Keratinocyte (primary cell): Measurements from ENCODE around the gene HK2. TPM values are rescaled to one million over a fixed set of nuclear protein-coding genes. Genes with fewer than 3 reads are reported as not detected.

Source experiments
- DNase-seq: peaks from one replicate; pipeline ENCODE4 v3.0.0-alpha.2; 2011; ENCODE audit warnings: low read depth, missing footprints, low spot score
- FAIRE-seq: peaks from 2 replicates; lab custom pipeline; 2011; peaks lifted over from hg19 to GRCh38; lab: Jason Lieb, UNC
- H2AFZ ChIP-seq: 2 replicates; pipeline ENCODE4 v1.6.0; 2012; ENCODE audit warnings: low read length, control low read depth, inconsistent platforms; ENCODE audit not compliant: control insufficient read depth
- H3K27ac ChIP-seq: 2 replicates; pipeline ENCODE4 v1.5.1; 2011; ENCODE audit warnings: low read length; ENCODE audit not compliant: control insufficient read depth, insufficient read depth
- H3K27me3 ChIP-seq: 3 replicates; pipeline ENCODE4 v1.6.0; 2011; ENCODE audit warnings: low read length; ENCODE audit not compliant: control insufficient read depth, insufficient read depth; ENCODE audit errors: extremely low read depth
- H3K36me3 ChIP-seq, 2 experiments: 2 replicates in 1 of 2; 3 replicates in 1 of 2; pipeline ENCODE4 v1.5.1; 2011; ENCODE audit warnings: low read length in 2 of 2, mild to moderate bottlenecking in 1 of 2; ENCODE audit not compliant: control insufficient read depth in 2 of 2, insufficient read depth in 2 of 2; ENCODE audit errors: extremely low read depth in 1 of 2
- H3K4me1 ChIP-seq: 3 replicates; pipeline ENCODE4 v1.5.1; 2011; ENCODE audit warnings: low read length; ENCODE audit not compliant: control insufficient read depth, insufficient read depth; ENCODE audit errors: extremely low read depth
- H3K4me2 ChIP-seq: 3 replicates; pipeline ENCODE4 v1.6.0; 2011; ENCODE audit warnings: low read depth, low read length; ENCODE audit not compliant: control insufficient read depth, insufficient read depth; ENCODE audit errors: extremely low read depth
- H3K4me3 ChIP-seq, 3 experiments: fragments of 200-600 bp in 1 of 3; sonication (generic) in 1 of 3; 2 replicates in 2 of 3; 3 replicates in 1 of 3; pipeline ENCODE4 v1.5.1; 2011 to 2016; ENCODE audit warnings: low read length in 3 of 3, mild to moderate bottlenecking in 3 of 3, control low read depth in 2 of 3, inconsistent platforms in 1 of 3, low read depth in 1 of 3, mixed read lengths in 1 of 3, mixed run types in 1 of 3, moderate library complexity in 1 of 3; ENCODE audit not compliant: control insufficient read depth in 2 of 3, insufficient read depth in 2 of 3; ENCODE audit errors: extremely low read depth in 1 of 3
- H3K79me2 ChIP-seq: 2 replicates; pipeline ENCODE4 v1.6.0; 2012; ENCODE audit warnings: low read length; ENCODE audit not compliant: control insufficient read depth, insufficient read depth
- H3K9ac ChIP-seq: 3 replicates; pipeline ENCODE4 v1.6.0; 2011; ENCODE audit warnings: low read length; ENCODE audit not compliant: control insufficient read depth, insufficient read depth; ENCODE audit errors: extremely low read depth
- H3K9me1 ChIP-seq: 3 replicates; pipeline ENCODE4 v1.6.0; 2011; ENCODE audit warnings: low read length; ENCODE audit not compliant: control insufficient read depth, insufficient read depth; ENCODE audit errors: extremely low read depth
- H3K9me3 ChIP-seq: 2 replicates; pipeline ENCODE4 v1.5.1; 2012; ENCODE audit warnings: low read depth, low read length; ENCODE audit not compliant: control insufficient read depth
- H4K20me1 ChIP-seq: 3 replicates; pipeline ENCODE4 v1.6.0; 2011; ENCODE audit warnings: low read length; ENCODE audit not compliant: control insufficient read depth, insufficient read depth; ENCODE audit errors: extremely low read depth
- EZH2 ChIP-seq: IDR thresholded peaks from one replicate; pipeline ENCODE4 v1.6.1; 2012; ENCODE audit warnings: inconsistent platforms, mild to moderate bottlenecking, low read length, moderate library complexity
- dilution Hi-C: fragments of 300-500 bp; cut with MboI; formaldehyde crosslinking; loops from one replicate; pipeline ENCODE4 v1.7.0; 2020; ENCODE audit warnings: low sequenced_read_pairs; ENCODE audit not compliant: extremely low pct_ligation_motif_present
- polyA plus RNA-seq, 5 experiments: library from polyadenylated mRNA; depleted of rRNA in 3 of 5; stranded (reverse) in 3 of 5; stranded (forward) in 1 of 5; unstranded in 1 of 5; fragments of >200 nt; gene quantifications; 1 replicate in 1 of 5; 2 replicates in 3 of 5; 3 replicates in 1 of 5; pipeline versions ENCODE4 v1.2.1 to v1.2.3, GENCODE V29; 2011 to 2012; ENCODE audit warnings: missing spikeins in 2 of 5, low read depth in 1 of 5, low replicate concordance in 1 of 5
- TF ChIP-seq, protein P1 (sequence below), 3 experiments: IDR thresholded peaks in 1 of 3; conservative IDR thresholded peaks in 1 of 3; optimal IDR thresholded peaks in 1 of 3; 2 replicates in 2 of 3; 3 replicates in 1 of 3; pipeline versions ENCODE3 to v1.5.1; 2011; ENCODE audit warnings: low read length in 3 of 3, mild to moderate bottlenecking in 3 of 3, moderate library complexity in 2 of 3, control low read depth in 1 of 3, inconsistent platforms in 1 of 3; ENCODE audit not compliant: insufficient read depth in 2 of 3; ENCODE audit errors: extremely low read depth in 1 of 3

The HK2 gene
- polyA plus RNA-seq, 1 donor (not counting 4 experiments of a cell fraction or from before 2014, with no cell fraction given) = 27.1 TPM

DNA sequence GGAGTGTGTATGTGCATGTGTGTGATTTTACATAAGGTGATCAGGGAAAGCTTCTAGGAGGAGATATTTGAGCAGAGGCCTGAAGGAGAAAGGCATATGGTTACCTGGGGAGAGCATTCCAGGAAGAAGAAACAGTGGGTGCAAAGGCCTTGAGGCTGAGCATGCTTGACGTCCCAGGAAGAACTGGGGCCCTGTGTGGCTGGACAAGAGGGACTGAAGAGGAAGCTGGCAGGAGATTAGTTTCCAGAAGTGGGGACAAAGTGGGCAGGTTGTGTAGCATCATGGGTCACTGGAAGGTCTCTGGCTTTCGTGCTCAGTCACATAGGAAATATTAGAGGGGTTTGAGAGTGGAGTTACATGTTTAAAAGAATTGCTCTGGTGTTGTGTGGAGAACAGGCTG lies 82.5 kb downstream of the HK2 start:
- Histone ChIP-seq H3K4me2 (no peak overlapping the region), H3K4me1 (peaks cover 10% of the 10 kb centered on the region), H3K36me3 (no peaks in the 10 kb centered on the region), H2AFZ (no peak overlapping the region), H3K9ac (no peak overlapping the region), H3K27ac (no peak overlapping the region), H3K27me3 (no peaks in the 10 kb centered on the region), H3K9me1 (no peaks in the 10 kb centered on the region), H3K79me2 (no peaks in the 10 kb centered on the region), H3K9me3 (no peaks in the 10 kb centered on the region), H3K4me3 (no peak overlapping the region), H4K20me1 (no peaks in the 10 kb centered on the region)
- no peak for TF ChIP-seq EZH2
- TF ChIP-seq, protein P1, sequence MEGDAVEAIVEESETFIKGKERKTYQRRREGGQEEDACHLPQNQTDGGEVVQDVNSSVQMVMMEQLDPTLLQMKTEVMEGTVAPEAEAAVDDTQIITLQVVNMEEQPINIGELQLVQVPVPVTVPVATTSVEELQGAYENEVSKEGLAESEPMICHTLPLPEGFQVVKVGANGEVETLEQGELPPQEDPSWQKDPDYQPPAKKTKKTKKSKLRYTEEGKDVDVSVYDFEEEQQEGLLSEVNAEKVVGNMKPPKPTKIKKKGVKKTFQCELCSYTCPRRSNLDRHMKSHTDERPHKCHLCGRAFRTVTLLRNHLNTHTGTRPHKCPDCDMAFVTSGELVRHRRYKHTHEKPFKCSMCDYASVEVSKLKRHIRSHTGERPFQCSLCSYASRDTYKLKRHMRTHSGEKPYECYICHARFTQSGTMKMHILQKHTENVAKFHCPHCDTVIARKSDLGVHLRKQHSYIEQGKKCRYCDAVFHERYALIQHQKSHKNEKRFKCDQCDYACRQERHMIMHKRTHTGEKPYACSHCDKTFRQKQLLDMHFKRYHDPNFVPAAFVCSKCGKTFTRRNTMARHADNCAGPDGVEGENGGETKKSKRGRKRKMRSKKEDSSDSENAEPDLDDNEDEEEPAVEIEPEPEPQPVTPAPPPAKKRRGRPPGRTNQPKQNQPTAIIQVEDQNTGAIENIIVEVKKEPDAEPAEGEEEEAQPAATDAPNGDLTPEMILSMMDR (optimal IDR thresholded peaks at IDR 0.05 in 1 of 3, IDR thresholded peaks at IDR 0.05 in 1 of 3, conservative IDR thresholded peaks at IDR 0.05 in 1 of 3; ENCODE audit: extremely low read depth in 1 of 3, insufficient read depth in 2 of 3, low read length in 3 of 3) = no peak
- dilution Hi-C loops = no loop called here
- DNase-seq (no peak), FAIRE-seq (no peak)

DNA sequence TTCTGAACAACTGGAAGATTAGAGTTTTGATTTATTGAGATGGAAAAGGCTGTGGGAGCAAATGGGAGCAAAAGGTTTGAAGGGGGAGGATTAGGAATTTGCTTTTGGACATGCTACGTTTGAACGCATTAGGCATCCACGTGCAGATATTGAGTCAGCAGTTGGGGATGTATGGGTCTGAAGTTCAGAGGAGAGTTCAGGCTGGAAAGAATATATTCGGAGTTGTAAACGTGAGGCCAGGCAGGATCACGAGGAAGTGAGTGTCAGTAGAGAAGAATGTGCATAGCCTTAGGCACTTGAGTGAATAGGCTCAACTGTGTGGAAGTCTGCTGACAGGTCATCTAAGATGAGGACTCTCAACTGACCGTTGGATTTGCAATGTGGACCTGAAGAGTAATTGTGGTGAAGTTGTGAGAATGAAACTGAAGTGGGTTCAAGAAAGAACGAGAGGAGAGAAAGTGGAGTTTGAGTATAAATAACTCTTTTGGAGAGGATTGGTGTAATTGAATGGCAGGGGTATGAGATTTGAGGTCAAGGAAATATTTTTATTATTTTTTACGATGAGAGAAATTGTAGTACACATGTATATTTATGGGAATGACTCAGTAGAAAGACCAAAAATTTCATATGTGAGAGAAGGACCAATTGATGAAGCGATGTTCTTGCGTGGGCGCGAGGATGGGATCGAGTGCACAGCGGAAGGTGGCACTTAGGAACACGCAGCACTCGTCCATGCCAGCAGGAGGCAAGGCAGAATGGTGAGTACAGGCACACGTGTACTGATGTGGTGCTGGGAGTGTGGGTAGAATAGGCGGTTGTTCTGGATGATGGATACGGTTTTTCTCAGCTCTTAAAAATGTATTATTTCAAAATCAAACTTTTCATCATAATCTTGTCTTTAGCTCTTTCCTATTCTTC lies 84.0 kb downstream of the HK2 start:
- H3K36me3 ChIP-seq = no peaks in the 10 kb centered on the region
- H3K9me1 ChIP-seq = no peaks in the 10 kb centered on the region
- no peaks in the 10 kb centered on the region for H3K27me3 ChIP-seq
- peaks cover 10% of the 10 kb centered on the region for H3K4me1 ChIP-seq
- H3K27ac ChIP-seq = no peak overlapping the region
- H3K9me3 ChIP-seq = no peaks in the 10 kb centered on the region
- FAIRE-seq = peak; percentile 58
- dilution Hi-C loops = no loop called here
- no peak overlapping the region for H3K4me3 ChIP-seq
- no peak overlapping the region for H3K9ac ChIP-seq
- DNase-seq = peak; percentile 54
- no peaks in the 10 kb centered on the region for H4K20me1 ChIP-seq
- no peak overlapping the region for H2AFZ ChIP-seq
- H3K4me2 ChIP-seq = peak overlapping the region; percentile 46
- no peaks in the 10 kb centered on the region for H3K79me2 ChIP-seq
- no peak for TF ChIP-seq EZH2
- TF ChIP-seq, protein P1 (optimal IDR thresholded peaks at IDR 0.05 in 1 of 3, IDR thresholded peaks at IDR 0.05 in 1 of 3, conservative IDR thresholded peaks at IDR 0.05 in 1 of 3; ENCODE audit: extremely low read depth in 1 of 3, insufficient read depth in 2 of 3, low read length in 3 of 3) = no peak
